Measurements from ENCODE around the gene KATNB1.

Gene KATNB1

GRCh38 chr16:57758331-57759117 is 23.0 kb downstream of the KATNB1 start:
- DNase-seq, result no peak

DNA sequence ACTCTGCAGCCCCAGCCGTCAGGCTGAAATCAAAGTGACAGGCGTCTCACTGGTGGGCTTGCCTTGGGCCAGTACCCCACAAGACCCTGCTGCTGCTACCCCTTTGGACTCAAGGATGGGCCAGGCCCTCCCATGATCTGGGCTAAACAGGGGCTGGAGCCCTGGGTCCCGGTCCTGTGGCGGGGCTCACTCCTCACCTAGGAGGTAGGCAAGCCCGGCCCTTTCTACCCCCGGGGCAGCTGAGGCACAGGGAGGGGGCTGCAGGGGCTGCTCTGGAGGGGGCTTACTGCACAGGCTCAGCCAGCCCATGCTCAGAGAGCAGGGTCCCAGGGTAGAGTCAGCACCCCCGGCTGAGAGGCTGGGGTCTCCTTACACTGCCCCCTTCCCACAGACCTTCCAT is 23.6 kb downstream of the KATNB1 start:
- no peak for DNase-seq

DNA sequence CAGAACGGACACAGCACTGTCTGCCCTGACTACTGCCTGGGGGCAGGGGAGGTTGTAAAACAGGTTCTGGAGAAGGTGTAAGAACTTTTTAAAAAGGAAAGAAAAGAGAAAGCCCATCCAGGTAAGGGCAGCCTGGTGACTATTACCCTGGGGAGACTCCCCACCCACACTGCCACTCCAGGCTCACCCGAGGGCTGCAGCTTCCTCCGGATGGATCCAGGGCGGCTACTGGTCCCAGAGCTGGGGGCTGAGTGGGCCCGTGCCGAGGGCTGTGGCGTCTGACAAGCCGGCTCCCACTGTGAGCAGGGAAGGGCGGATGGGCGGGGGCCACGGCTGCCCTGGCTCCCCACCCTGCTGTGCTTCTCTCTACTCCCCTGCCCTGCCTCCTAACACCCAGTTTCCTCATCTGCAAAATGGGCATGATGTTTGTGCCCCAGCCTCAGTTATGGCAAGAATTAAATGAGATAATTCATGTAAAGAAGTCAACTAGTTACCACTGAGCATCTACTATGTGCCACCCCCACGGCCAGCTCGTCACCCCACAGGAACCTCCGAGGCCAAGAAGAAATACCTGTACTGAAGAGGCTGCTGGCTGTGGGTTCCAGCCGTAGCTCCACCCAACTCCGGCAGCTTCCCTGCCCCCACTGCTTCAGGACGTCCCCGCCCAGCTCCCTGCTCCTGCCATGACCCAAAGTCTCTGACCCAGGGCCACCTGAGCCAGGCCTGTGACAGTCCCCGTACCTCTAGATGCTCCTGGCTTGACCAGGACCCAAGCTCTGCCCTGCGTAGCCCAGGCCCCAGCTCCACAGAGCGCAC is 24.2 kb downstream of the KATNB1 start:
- DNase-seq, result no peak

GRCh38 chr16:57760357-57761160 is 25.0 kb downstream of the KATNB1 start:
- no peak for DNase-seq

GRCh38 chr16:57761301-57761700 is 25.7 kb downstream of the KATNB1 start:
- DNase-seq, result no peak

- no peak for DNase-seq
Observed at GRCh38 chr16:57761957-57762356, 26.4 kb downstream of the KATNB1 start.

- no peak for DNase-seq
Observed at GRCh38 chr16:57762365-57763040, 26.9 kb downstream of the KATNB1 start.

- no peak for DNase-seq
Observed at GRCh38 chr16:57763285-57764005, 27.9 kb downstream of the KATNB1 start.

DNA sequence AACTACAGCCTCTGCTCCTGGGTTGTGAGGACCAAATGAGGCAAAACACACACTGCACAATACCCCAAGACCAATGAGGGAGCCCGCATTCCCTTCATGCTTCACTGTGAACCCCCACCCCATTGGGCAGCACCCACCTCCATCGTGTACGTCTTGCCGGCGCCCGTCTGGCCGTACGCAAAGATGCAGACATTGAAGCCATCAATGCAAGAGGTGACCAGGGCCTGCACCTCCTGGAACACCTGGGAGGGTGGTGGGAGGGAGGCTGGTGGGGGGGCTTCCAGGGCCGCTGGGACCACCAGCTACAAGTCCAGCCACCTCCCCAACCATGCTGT is 28.4 kb downstream of the KATNB1 start:
- DNase-seq, result no peak

DNA sequence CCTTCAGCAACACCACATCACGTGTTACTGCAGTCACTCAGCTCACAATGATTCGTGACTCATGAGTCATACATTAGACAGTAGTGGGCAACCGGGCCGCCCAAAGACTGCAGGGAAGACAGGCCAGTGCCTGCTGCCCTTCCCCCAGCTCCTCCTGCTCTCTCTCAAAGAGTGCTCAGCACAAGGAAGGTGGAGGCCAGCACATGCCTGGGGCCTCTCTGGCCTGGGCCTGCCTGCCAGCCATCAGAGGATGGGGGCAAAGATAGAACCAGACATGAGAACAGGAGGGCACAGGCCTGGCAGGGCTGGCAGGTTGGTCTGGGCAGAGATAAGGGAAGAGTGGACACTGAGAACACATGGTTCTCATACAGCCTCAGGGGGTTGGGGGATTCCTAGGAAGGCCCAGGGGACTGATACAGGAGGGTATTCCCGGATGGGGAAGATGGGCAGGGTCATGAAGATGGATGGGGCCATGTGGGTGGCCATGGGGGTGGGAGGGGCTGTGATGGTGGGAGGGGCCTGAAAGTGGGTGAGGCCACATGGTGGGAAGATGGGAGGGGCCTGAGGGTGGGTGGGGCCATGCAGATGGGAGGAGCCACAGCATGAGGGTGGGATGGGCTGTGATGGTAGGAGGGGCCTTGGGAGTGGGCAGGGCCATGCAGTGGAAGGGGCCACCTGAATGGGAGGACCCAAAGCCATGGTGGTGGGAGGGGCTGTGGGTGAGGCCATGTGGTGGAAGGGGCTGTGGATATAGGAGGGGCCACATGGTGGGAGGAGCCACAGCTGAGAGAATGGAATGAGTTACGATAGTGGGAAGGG is 29.0 kb downstream of the KATNB1 start:
- no peak for DNase-seq

DNA sequence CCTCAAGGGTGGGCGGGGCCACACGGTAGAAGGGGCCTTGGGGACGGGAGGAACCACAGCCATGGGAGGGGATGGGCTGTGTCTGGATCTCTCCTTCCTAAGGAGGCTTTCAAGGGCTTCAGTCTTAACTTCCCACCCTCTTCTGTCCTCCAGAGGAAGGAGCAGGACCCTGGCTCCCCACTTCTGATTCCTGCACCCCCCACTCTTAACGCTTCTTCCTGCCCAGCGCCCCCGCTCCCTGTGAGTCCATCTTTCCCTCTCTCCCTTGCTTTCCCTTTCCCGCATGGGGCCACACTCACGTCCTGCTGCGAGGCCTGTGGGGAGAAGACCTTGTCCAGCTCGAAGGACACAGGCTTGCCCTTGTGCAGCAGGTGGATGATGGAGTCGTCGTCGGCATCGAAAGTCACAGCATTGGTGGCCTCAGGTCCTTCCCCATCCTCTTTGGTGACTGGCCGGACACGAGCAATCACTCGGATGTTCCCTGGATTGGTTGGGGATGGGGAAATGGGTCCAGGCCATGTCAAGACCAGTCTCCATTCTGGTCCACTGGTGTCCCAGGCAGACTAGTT is 29.7 kb downstream of the KATNB1 start:
- no peak for DNase-seq

- no peak for DNase-seq
Observed at GRCh38 chr16:57766714-57767348, 31.3 kb downstream of the KATNB1 start.

GRCh38 chr16:57769541-57770145 is 34.1 kb downstream of the KATNB1 start:
- no peak for DNase-seq

GRCh38 chr16:57770361-57770760 is 34.8 kb downstream of the KATNB1 start:
- DNase-seq, result no peak

- DNase-seq, result no peak
Observed at GRCh38 chr16:57771141-57771785, 35.7 kb downstream of the KATNB1 start.

- DNase-seq, result no peak
Observed at GRCh38 chr16:57773019-57773418, 37.4 kb downstream of the KATNB1 start.

DNA sequence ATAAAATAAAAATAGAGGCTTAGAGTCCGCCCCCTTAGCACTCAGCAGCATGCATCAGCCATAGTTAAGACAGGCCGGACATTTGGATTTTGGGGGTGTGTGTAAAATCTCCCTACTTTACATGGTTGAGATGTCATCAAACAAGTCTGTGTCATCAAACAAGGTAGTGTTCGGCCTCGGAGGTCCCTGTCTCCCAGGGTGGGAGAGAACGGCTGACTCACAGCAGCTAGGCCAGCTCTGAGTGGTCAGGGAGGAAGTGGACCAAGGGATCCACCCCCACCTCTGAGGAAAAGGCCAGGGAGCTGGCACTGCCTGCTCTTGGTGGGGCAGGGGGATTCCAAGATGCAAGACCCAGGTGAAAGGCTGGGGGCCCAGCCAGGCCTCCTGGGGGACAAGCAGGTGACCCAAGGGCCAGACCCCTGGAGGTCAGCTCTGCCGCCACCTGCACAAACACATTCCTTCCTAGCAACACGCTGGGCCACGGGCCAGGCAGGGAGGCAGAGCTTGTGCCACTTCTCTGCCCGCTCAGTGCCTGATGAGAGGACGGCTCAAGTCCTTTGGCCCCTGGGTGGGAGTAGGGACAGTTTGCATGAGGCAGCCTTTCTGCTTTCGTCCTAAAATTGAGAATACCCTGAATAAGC is 38.2 kb downstream of the KATNB1 start:
- no peak for DNase-seq

DNA sequence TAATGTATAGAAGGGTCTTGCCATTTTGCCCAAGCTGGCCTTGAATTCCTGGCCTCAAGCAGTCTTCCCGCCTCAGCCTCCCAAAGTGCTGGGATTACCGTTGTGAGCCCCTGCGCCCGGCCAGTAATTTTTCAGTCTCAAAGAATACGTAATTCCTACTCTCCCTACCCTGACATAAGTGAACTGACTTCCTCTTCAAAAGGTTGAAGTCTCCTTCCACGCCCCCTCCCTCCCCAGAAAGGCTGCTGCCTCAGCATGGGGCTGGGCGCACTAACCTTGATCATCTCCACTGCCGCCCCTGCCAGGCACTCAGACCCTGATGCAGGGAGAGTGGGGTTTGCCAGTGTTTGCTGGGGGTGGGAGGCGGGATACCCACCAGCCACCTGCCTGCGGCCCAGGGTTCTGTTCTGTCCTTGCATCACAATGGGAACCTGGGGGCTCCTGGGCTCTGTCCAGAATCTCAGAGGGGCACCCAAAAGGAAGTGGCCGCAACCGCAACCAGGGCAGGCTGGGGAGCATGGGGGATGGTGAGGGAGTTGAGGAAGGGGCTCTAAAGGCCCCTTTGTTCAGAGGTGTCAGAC is 39.2 kb downstream of the KATNB1 start:
- DNase-seq, result no peak

All from NCI-H187 treated with DMSO at 0.1 percent for 48 hours (cell line).